SK-N-SH (cell line): ENCODE results near the gene UBAP2L. TPM values are rescaled to one million over a fixed set of nuclear protein-coding genes. Genes with fewer than 3 reads are reported as not detected.
"Not testable (repeated sequence)": the region's sequence is repeated elsewhere in the genome, so short reads cannot be mapped to it uniquely, and the experiment has no call there.

Experiments
- CTCF ChIA-PET: fragments of 300-600, 350-600 bp; formaldehyde crosslinking; extraction: SDS; loops from one replicate; lab custom pipeline; 2021; lab: Yijun Ruan, JAX
- POLR2A ChIA-PET: fragments of 350-600 bp; sonication (Branson Sonifier 250); formaldehyde crosslinking; extraction: SDS; loops from one replicate; lab custom pipeline; 2020; ENCODE audit warnings: antibody characterized with exemption, inconsistent platforms; lab: Yijun Ruan, JAX
- DNase-seq: peaks from one replicate; pipeline ENCODE4 v3.0.0; 2012
- H2AFZ ChIP-seq: fragments of 200-600 bp; sonication (generic); 2 replicates; pipeline ENCODE4 v1.8.1; 2016; ENCODE audit warnings: antibody characterized with exemption, mild to moderate bottlenecking, low read depth
- H3F3A ChIP-seq: fragments of 200-600 bp; sonication (generic); replicated peaks from 2 replicates; pipeline ENCODE3; 2016; ENCODE audit warnings: antibody characterized with exemption, mild to moderate bottlenecking; ENCODE audit not compliant: insufficient read depth
- H3K27ac ChIP-seq, 2 experiments: fragments of 200-500 bp in 1 of 2; fragments of 200-600 bp in 1 of 2; sonication (Bioruptor generic) in 1 of 2; sonication (generic), shearing (Covaris generic) in 1 of 2; 2 replicates each; pipeline versions ENCODE4 v1.5.1 to v1.6.1; 2014 to 2016; ENCODE audit warnings: low read depth in 2 of 2, inconsistent platforms in 1 of 2, low read length in 1 of 2, mild to moderate bottlenecking in 1 of 2, mixed read lengths in 1 of 2
- H3K27me3 ChIP-seq: fragments of 200-600 bp; sonication (generic), shearing (Covaris generic); 2 replicates; pipeline ENCODE4 v1.6.1; 2016; ENCODE audit warnings: mixed run types; ENCODE audit not compliant: insufficient read depth
- H3K36me3 ChIP-seq, 2 experiments: fragments of 200-500 bp in 1 of 2; fragments of 200-600 bp in 1 of 2; sonication (Bioruptor generic) in 1 of 2; sonication (generic) in 1 of 2; replicated peaks in 1 of 2; 2 replicates each; pipeline versions ENCODE3 to v1.5.1; 2014 to 2016; ENCODE audit warnings: low read length in 1 of 2, mild to moderate bottlenecking in 1 of 2; ENCODE audit not compliant: insufficient read depth in 2 of 2, control insufficient read depth in 1 of 2
- H3K4me1 ChIP-seq, 2 experiments: fragments of 200-500 bp in 1 of 2; fragments of 200-600 bp in 1 of 2; sonication (Bioruptor generic) in 1 of 2; sonication (generic), shearing (Covaris generic) in 1 of 2; 2 replicates each; pipeline versions ENCODE4 v1.5.1 to v1.6.1; 2014 to 2016; ENCODE audit warnings: low read depth in 1 of 2, low read length in 1 of 2, mixed run types in 1 of 2; ENCODE audit not compliant: insufficient read depth in 2 of 2, control insufficient read depth in 1 of 2
- H3K4me2 ChIP-seq: fragments of 200-600 bp; sonication (generic), shearing (Covaris generic); 2 replicates; pipeline ENCODE4 v1.6.1; 2017; ENCODE audit warnings: mixed run types
- H3K4me3 ChIP-seq, 2 experiments: fragments of 200-500 bp in 1 of 2; fragments of 200-600 bp in 1 of 2; sonication (Bioruptor generic) in 1 of 2; sonication (generic), shearing (Covaris generic) in 1 of 2; 2 replicates each; pipeline versions ENCODE4 v1.5.1 to v1.8.1; 2014 to 2016; ENCODE audit warnings: low read depth in 2 of 2, inconsistent platforms in 1 of 2, low read length in 1 of 2, mild to moderate bottlenecking in 1 of 2, mixed read lengths in 1 of 2, moderate library complexity in 1 of 2
- H3K79me2 ChIP-seq: fragments of 200-600 bp; sonication (generic); 2 replicates; pipeline ENCODE4 v1.8.1; 2017; ENCODE audit warnings: mild to moderate bottlenecking; ENCODE audit not compliant: insufficient read depth
- H3K9ac ChIP-seq: fragments of 200-600 bp; sonication (generic); 2 replicates; pipeline ENCODE4 v1.6.1; 2017; ENCODE audit warnings: mixed run types
- H3K9me2 ChIP-seq: fragments of 200-600 bp; sonication (generic); 2 replicates; pipeline ENCODE4 v1.6.1; 2017; ENCODE audit warnings: mixed run types
- H3K9me3 ChIP-seq: fragments of 200-600 bp; sonication (generic); 2 replicates; pipeline ENCODE4 v1.6.1; 2017; ENCODE audit warnings: mixed run types, mild to moderate bottlenecking, moderate library complexity
- H4K20me1 ChIP-seq: fragments of 200-600 bp; sonication (generic); 2 replicates; pipeline ENCODE4 v1.6.1; 2017; ENCODE audit warnings: mild to moderate bottlenecking, mixed run types; ENCODE audit not compliant: insufficient read depth
- FOSL2 ChIP-seq: IDR thresholded peaks from 2 replicates; pipeline ENCODE4 v1.4.0; 2012; ENCODE audit warnings: low read depth, mild to moderate bottlenecking, moderate library complexity, borderline replicate concordance
- FOXJ3 ChIP-seq: sonication (generic); formaldehyde crosslinking; IDR thresholded peaks from 2 replicates; pipeline ENCODE4 v1.5.1; 2020; ENCODE audit warnings: mild to moderate bottlenecking, missing genetic modification reagents
- FOXM1 ChIP-seq: IDR thresholded peaks from 2 replicates; pipeline ENCODE4 v1.4.0; 2012; ENCODE audit warnings: low read depth, mild to moderate bottlenecking
- MEF2A ChIP-seq: IDR thresholded peaks from 2 replicates; pipeline ENCODE4 v1.4.0; 2012; ENCODE audit warnings: low read depth, borderline replicate concordance
- MXI1 ChIP-seq: IDR thresholded peaks from 2 replicates; pipeline ENCODE4 v1.6.1; 2012; ENCODE audit warnings: mild to moderate bottlenecking, low read depth, low read length, improper control_type of control experiment
- NFIC ChIP-seq: IDR thresholded peaks from 2 replicates; pipeline ENCODE4 v1.4.0; 2012; ENCODE audit warnings: borderline replicate concordance
- NRF1 ChIP-seq: IDR thresholded peaks from 2 replicates; pipeline ENCODE4 v1.6.1; 2012; ENCODE audit warnings: low read depth, mild to moderate bottlenecking, low read length
- POLR2AphosphoS5 ChIP-seq: IDR thresholded peaks from 2 replicates; pipeline ENCODE4 v1.6.1; 2012; ENCODE audit warnings: low read depth, low read length
- RAD21 ChIP-seq: IDR thresholded peaks from 2 replicates; pipeline ENCODE4 v1.6.1; 2012; ENCODE audit warnings: mild to moderate bottlenecking, low read length
- RCOR1 ChIP-seq: fragments of 150-350 bp; IDR thresholded peaks from 2 replicates; pipeline ENCODE4 v1.6.1; 2017; ENCODE audit warnings: antibody characterized with exemption, low read length
- RFX5 ChIP-seq: IDR thresholded peaks from 2 replicates; pipeline ENCODE4 v1.6.1; 2012; ENCODE audit warnings: mild to moderate bottlenecking, improper control_type of control experiment, low read length
- RXRA ChIP-seq: IDR thresholded peaks from 2 replicates; pipeline ENCODE4 v1.4.0; 2012; ENCODE audit warnings: low read depth, mild to moderate bottlenecking, borderline replicate concordance
- SMC3 ChIP-seq: IDR thresholded peaks from 2 replicates; pipeline ENCODE4 v1.6.1; 2012; ENCODE audit warnings: low read depth, low read length, improper control_type of control experiment
- YY1 ChIP-seq: IDR thresholded peaks from 2 replicates; pipeline ENCODE4 v1.4.0; 2012; ENCODE audit warnings: low read depth, mild to moderate bottlenecking
- WGBS: methylation state at CpG from one replicate; pipeline ENCODE4 v1.1.6; 2017; ENCODE audit warnings: low lambda C conversion rate; 5-methylcytosine and 5-hydroxymethylcytosine counted together
- polyA plus RNA-seq, 3 experiments: library from polyadenylated mRNA; depleted of rRNA; stranded (reverse); fragments of >200 nt; gene quantifications; 2 replicates each; pipeline ENCODE4 v1.2.3, GENCODE V29; 2012
- TF ChIP-seq, protein P1 (sequence below): fragments of 200-600 bp; sonication (generic); IDR thresholded peaks from 2 replicates; pipeline ENCODE4 v1.6.1; 2017; ENCODE audit warnings: antibody characterized with exemption, mild to moderate bottlenecking, moderate library complexity
- TF ChIP-seq, protein P2 (sequence below): fragments of 150-350 bp; IDR thresholded peaks from 2 replicates; pipeline ENCODE4 v1.6.1; 2017; ENCODE audit warnings: antibody characterized with exemption, low read length, low read depth, borderline replicate concordance
- TF ChIP-seq, protein P3 (sequence below): fragments of 150-350 bp; IDR thresholded peaks from 2 replicates; pipeline ENCODE4 v1.6.1; 2016; ENCODE audit warnings: mild to moderate bottlenecking, low read depth, low read length
- TF ChIP-seq, protein P4 (sequence below): IDR thresholded peaks from 2 replicates; pipeline ENCODE4 v1.4.0; 2012; ENCODE audit warnings: low read depth, borderline replicate concordance
- TF ChIP-seq, protein P5 (sequence below): IDR thresholded peaks from 2 replicates; pipeline ENCODE4 v1.4.0; 2012; ENCODE audit warnings: low read depth, borderline replicate concordance

The UBAP2L gene
- polyA plus RNA-seq, 1 of the 3 experiments (the other 2 are of a cell fraction), result 161 TPM

DNA sequence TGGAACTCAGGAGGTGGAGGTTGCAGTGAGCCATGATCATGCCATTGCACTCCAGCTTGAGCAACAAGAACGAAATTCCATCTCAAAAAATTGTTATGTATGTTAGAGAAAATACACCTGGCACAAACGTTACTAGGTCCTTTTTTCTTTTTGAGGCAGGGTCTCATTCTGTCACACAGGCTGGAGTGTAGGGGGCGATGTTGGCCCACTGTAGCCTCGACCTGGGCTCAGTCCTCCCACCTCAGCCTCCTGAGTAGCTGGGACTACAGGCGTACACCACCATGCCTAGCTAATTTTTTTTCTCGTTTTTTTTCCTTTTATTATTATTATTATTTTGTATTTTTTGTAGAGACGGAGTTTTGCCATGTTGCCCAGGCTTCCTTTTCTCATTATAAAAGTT is 56.0 kb downstream of the UBAP2L start (continued):
- TF ChIP-seq MEF2A, result no peak
- no peak for TF ChIP-seq MXI1
- TF ChIP-seq FOXJ3 (CRISPR knock-in tag), result no peak
- peak; percentile 12; the same call in 1 of the 2 replicates for TF ChIP-seq SMC3
- TF ChIP-seq, protein P1, sequence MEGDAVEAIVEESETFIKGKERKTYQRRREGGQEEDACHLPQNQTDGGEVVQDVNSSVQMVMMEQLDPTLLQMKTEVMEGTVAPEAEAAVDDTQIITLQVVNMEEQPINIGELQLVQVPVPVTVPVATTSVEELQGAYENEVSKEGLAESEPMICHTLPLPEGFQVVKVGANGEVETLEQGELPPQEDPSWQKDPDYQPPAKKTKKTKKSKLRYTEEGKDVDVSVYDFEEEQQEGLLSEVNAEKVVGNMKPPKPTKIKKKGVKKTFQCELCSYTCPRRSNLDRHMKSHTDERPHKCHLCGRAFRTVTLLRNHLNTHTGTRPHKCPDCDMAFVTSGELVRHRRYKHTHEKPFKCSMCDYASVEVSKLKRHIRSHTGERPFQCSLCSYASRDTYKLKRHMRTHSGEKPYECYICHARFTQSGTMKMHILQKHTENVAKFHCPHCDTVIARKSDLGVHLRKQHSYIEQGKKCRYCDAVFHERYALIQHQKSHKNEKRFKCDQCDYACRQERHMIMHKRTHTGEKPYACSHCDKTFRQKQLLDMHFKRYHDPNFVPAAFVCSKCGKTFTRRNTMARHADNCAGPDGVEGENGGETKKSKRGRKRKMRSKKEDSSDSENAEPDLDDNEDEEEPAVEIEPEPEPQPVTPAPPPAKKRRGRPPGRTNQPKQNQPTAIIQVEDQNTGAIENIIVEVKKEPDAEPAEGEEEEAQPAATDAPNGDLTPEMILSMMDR, result peak; percentile 48
- no peak for TF ChIP-seq FOSL2
- no peak for TF ChIP-seq RFX5

DNA sequence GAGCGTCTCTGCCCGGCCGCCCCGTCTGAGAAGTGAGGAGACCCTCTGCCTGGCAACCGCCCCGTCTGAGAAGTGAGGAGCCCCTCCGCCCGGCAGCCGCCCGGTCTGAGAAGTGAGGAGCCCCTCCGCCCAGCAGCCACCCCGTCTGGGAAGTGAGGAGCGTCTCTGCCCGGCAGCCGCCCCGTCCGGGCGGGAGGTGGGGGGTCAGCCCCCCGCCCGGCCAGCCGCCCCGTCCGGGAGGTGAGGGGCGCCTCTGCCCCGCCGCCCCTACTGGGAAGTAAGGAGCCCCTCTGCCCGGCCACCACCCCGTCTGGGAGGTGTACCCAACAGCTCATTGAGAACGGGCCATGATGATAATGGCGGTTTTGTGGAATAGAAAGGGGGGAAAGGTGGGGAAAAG is 66.8 kb downstream of the UBAP2L start:
- WGBS, result 61% methylated on average over 12 of the region's 30 CpGs
- H3K4me3 ChIP-seq, H2AFZ ChIP-seq, H3K4me1 ChIP-seq, H3K27me3 ChIP-seq, POLR2A ChIA-PET, H3K9ac ChIP-seq, DNase-seq, CTCF ChIA-PET, H4K20me1 ChIP-seq, H3K79me2 ChIP-seq, H3K9me3 ChIP-seq, H3K9me2 ChIP-seq, H3F3A ChIP-seq, H3K36me3 ChIP-seq, H3K4me2 ChIP-seq, H3K27ac ChIP-seq: not testable (repeated sequence)

DNA sequence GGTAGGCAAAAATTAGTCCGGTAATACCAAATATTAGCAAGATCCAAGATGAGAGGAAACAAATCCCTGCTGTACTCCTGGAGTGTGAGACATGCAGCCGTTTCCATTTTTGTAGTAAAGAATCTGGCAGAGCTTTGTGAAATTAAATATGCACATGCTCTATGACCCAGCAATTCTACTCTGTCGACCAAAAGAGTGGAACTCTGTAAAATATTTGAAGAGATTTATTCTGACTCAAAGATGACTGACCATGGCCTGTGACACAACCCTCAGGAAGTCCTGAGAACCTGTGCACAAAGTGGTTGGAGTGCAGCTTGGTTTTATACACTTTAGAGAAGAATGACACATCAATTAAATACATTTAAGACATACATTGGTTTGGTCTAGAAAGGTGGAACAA is 67.9 kb downstream of the UBAP2L start:
- ChIA-PET CTCF (no interaction called here), POLR2A (no interaction called here)
- no peak overlapping the region for H3K4me3 ChIP-seq
- TF ChIP-seq RCOR1 (no peak), RAD21 (no peak), RXRA (no peak), NFIC (no peak), POLR2AphosphoS5 (no peak), NRF1 (no peak), FOXM1 (no peak), FOXJ3 (CRISPR knock-in tag) (no peak), MEF2A (no peak), YY1 (no peak)
- TF ChIP-seq, protein P2, sequence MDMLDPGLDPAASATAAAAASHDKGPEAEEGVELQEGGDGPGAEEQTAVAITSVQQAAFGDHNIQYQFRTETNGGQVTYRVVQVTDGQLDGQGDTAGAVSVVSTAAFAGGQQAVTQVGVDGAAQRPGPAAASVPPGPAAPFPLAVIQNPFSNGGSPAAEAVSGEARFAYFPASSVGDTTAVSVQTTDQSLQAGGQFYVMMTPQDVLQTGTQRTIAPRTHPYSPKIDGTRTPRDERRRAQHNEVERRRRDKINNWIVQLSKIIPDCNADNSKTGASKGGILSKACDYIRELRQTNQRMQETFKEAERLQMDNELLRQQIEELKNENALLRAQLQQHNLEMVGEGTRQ, result no peak
- TF ChIP-seq, protein P3, sequence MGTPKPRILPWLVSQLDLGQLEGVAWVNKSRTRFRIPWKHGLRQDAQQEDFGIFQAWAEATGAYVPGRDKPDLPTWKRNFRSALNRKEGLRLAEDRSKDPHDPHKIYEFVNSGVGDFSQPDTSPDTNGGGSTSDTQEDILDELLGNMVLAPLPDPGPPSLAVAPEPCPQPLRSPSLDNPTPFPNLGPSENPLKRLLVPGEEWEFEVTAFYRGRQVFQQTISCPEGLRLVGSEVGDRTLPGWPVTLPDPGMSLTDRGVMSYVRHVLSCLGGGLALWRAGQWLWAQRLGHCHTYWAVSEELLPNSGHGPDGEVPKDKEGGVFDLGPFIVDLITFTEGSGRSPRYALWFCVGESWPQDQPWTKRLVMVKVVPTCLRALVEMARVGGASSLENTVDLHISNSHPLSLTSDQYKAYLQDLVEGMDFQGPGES, result no peak
- TF ChIP-seq, protein P4, sequence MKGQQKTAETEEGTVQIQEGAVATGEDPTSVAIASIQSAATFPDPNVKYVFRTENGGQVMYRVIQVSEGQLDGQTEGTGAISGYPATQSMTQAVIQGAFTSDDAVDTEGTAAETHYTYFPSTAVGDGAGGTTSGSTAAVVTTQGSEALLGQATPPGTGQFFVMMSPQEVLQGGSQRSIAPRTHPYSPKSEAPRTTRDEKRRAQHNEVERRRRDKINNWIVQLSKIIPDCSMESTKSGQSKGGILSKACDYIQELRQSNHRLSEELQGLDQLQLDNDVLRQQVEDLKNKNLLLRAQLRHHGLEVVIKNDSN, result no peak
- TF ChIP-seq, protein P5, sequence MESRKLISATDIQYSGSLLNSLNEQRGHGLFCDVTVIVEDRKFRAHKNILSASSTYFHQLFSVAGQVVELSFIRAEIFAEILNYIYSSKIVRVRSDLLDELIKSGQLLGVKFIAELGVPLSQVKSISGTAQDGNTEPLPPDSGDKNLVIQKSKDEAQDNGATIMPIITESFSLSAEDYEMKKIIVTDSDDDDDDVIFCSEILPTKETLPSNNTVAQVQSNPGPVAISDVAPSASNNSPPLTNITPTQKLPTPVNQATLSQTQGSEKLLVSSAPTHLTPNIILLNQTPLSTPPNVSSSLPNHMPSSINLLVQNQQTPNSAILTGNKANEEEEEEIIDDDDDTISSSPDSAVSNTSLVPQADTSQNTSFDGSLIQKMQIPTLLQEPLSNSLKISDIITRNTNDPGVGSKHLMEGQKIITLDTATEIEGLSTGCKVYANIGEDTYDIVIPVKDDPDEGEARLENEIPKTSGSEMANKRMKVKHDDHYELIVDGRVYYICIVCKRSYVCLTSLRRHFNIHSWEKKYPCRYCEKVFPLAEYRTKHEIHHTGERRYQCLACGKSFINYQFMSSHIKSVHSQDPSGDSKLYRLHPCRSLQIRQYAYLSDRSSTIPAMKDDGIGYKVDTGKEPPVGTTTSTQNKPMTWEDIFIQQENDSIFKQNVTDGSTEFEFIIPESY, result no peak

More for the DNA sequence above, 67.9 kb downstream of the UBAP2L start:
- WGBS, result 32% methylated on average over 3 of the region's 3 CpGs
- Histone ChIP-seq H3K9me3 (no peaks in the 10 kb centered on the region), H2AFZ (no peak overlapping the region), H3F3A (no peaks in the 10 kb centered on the region), H3K4me1 (no peaks in the 10 kb centered on the region), H3K27me3 (no peaks in the 10 kb centered on the region), H3K27ac (no peak overlapping the region), H3K79me2 (no peaks in the 10 kb centered on the region), H3K4me2 (no peak overlapping the region), H3K9ac (no peak overlapping the region), H3K36me3 (no peaks in the 10 kb centered on the region), H3K9me2 (no peaks in the 10 kb centered on the region), H4K20me1 (no peaks in the 10 kb centered on the region)
- no peak for DNase-seq
